ENCODE measurements around the gene IL26.

GRCh38 chr12:68177562-68177961, 48.0 kb downstream of the IL26 start:
- TF ChIP-seq CTCF (IDR thresholded peaks at IDR 0.05) (no peak), POLR2A (IDR thresholded peaks at IDR 0.05) (no peak), POLR2AphosphoS5 (IDR thresholded peaks at IDR 0.05) (no peak), EP300 (IDR thresholded peaks at IDR 0.05) (no peak)

Data from suprapubic skin (tissue), 4 donors.